Ramos (cell line): Measurements from ENCODE around the gene ATP6V0B.

ENCODE experiments used
- in situ Hi-C: fragments of 300-500 bp; cut with MboI; formaldehyde crosslinking; loops from one replicate; pipeline ENCODE4 v1.14.3; 2022; ENCODE audit warnings: low sequenced_read_pairs; ENCODE audit not compliant: unreplicated experiment

ATP6V0B gene

DNA sequence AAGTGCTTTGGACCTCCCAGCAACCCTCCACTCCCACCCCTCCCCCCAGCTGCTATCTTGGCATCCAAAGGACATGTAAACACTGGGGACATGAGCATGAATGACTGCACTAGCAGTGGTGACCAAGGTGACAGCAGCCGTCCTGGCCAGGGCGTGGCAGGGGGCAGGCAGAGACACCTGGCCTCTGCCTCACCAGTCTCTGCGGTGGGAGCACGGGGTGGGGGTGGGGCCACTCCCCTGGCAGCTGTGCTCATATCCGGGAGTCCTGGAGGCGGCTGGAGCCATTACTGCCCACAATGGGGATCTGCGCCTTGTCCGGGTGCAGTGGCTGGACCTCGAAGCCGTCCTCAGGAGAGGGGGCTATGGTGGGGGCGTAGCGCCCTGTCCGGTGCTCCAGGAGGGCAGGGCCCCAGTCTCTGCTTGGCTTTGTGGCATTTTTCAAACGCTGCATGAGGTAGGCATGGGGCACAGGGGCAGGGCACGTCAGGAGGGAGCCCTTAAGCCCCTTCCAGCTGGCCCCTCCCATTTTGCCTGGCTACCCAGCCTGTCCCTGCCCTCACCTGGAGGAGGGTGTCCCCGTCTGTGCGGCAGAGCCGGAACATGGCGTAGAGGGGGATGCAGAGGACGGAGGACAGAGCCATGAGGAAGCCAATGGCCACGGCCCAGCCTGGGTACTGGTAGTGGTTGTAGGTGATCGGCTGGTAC is 22.7 kb downstream of the ATP6V0B start:
- in situ Hi-C loops: no loop called here

- in situ Hi-C loops: no loop called here
Observed at GRCh38 chr1:43998000-43998378, 23.2 kb downstream of the ATP6V0B start.

- in situ Hi-C loops: no loop called here
Observed at GRCh38 chr1:43999455-43999854, 24.7 kb downstream of the ATP6V0B start.

DNA sequence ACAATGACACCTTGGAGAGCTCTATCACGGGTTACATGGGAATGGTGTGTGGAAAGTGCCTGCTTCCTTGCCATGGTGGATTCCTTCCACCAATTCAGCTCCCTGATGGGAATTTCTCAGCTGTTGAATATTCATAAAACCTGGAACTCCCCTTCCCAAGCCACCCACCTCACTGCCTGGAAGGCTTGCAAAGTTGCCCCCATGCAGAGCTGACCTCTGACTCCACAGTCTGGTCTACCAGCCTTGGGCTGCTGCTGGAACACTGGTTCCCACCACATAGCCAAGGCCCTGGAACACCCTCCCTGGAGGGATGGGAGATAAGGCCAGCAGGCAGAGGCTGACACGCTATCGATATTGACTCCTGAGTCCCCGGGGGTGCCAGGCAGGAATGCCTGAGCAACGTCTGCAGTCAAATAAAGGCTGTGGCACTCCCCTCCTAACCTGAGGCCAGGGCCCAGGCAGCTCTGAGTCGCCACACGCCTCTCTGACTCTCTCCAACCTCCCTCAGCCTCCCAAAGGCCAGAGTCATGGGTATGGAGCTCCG is 25.4 kb downstream of the ATP6V0B start:
- in situ Hi-C loops: loop anchor here (5.0 kb wide), 1 partner anchor 47 kb away; no protein-coding TSS in a partner anchor

DNA sequence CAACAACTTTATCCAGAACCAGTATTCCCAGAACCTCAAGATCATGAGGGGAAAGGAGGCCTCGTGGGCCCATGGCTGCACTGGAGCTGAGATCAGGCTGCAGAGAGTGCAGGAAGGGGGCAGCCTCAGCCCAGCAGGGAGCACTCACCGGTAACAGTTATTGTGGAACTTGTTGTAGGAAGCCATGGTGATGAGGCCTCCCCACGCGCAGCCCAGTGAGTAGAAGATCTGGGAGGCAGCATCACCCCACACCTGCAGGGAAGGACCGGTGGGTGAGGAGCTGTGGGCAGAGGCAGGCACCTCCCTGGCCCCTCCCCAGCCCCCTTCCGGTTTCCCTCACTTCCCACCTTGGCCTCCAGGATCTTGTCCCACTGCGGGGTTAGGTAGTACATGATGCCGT is 27.4 kb downstream of the ATP6V0B start:
- in situ Hi-C loops: loop anchor here (5.0 kb wide), 1 partner anchor 45 kb away; no protein-coding TSS in a partner anchor

DNA sequence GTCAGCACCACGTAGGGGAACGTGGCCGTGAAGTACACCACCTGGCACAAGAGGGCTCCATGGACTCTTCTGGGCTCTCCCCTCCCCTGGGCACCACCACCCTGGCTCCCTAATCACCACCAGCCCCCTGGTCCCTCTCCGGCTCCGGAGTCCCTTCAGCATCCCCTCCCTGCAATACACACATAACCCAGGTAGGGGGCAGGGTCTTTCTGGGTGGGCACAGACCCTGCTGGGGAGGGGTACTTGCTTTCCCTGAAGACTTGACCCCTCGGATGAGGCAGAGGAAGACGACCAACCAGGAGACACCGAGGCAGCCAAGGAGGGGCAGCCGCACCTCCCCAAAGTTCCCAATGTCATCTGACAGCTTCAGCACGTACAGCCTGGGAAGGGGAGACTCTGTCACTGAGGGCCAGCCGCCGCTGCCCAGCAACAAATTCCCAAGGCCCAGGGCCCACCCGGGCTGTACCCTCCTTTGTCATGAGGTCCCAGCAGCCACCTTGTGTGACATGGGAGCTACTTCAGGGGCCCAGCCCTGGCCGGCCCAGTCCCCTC is 27.9 kb downstream of the ATP6V0B start:
- in situ Hi-C loops: loop anchor here (5.0 kb wide), 1 partner anchor 45 kb away; no protein-coding TSS in a partner anchor

- in situ Hi-C loops: no loop called here
Observed at GRCh38 chr1:44008259-44008658, 33.5 kb downstream of the ATP6V0B start.

DNA sequence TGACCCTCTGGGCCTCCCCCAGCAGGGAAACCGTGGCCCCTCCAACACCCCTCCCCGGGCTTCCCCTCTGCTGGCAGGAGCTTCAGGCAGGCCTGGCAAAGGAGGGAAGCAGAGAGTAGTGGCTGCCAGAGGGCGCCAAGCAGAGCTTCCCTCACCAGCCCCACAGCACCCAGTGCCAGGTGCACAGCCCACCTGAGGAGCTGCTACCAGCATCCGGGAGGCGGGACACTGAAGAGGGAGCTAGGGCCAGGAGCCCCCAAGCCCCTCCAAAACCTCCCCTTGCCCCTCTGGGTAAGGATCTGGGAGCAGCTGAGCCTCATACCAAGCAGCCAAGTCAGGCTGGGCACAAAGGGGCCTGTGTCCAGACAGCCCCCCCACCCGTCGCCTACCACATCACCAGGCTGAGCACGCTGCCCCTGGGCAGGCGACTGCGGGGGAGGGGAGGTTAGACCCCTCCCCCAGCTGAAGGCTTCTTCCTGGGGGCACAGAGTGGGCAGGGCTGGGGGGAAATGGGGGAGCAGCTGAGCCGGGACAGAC is 36.2 kb downstream of the ATP6V0B start:
- in situ Hi-C loops: no loop called here

- in situ Hi-C loops: no loop called here
Observed at GRCh38 chr1:44012404-44012803, 37.6 kb downstream of the ATP6V0B start.

DNA sequence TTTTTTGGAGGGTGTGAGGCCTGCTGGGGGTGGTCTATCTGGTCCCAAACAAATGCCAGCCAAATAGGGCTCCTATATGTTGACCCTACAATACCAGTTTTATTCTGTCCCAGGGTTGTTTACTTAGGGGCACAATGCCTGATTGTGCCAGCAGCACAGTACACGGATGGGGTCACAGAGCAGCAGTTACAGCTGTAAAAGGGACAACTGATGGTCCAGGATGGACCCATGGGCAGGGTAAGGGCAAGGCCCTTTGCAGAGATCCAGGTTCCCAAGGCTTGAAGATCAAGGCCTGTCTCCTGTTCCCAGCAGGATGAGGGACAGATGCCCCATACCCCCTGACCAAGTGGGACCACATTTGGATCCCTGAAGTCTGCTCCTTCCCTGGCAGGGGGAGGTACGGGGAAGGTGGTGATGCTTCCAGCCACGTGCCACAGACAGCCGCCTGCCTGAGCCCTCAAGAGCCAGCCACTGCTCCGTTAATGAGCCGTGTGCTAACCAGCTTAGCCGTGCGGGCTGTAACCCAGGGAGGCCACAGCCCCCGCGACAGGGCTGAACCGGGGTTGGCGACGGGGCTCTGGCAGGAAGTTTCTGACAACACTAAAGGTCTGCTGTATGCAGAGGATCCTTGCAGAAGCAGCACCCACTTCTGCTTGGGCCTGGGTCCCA is 38.3 kb downstream of the ATP6V0B start:
- in situ Hi-C loops: no loop called here

GRCh38 chr1:44013949-44014348 is 39.2 kb downstream of the ATP6V0B start:
- in situ Hi-C loops: no loop called here

DNA sequence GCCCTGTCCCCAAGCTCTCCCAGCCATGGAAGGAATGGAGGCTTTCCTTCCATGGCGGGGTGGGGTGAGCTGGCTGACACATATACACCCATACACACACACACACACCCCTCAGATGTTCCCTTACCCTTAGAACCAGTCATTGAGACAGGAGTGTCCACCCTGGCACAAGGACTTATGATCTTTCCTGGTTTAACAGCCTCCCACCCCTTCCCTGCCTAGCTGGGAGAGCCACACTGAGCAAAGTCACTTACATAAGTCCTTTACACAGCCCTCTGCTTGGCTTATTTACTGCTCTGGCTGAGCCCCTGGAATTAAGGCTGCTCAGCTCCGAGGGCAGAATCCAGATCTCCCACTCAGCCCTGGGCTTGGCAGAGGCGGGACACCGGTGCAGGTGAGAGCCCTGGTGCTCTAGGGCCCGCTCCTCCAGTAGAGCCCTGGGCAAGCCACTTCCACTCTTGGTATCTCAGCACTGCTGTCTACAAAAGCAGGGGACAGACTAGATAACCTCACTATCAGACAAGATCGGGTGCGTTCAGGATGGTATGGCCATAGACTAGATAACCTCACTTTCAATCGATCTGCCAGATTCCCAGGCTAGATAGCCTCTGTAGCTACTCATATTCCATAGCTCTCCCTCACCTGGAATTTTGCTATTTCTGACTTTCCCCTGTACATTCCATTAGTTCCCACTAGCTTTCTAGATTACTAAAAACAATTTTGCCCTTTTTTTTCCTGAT is 39.8 kb downstream of the ATP6V0B start:
- in situ Hi-C loops: no loop called here

DNA sequence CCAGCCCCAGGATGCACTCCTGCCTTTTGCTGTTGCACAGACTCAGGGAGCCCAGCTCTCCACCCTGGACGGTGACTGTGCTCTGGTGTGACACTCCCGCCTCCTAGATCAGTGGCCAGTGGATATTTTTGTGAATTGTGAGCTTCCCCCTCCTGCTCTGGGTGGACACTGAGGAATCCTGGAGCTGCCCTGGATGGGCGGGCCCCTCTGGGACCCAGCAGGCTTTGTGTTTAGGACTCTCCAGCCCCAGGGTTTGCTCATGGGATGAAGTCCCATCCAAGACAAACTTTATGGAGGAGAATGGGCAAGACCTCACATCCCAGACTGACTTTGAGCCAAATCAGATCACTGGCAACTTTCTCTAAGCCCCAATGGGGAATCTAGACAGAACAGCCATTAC is 40.4 kb downstream of the ATP6V0B start:
- in situ Hi-C loops: no loop called here

DNA sequence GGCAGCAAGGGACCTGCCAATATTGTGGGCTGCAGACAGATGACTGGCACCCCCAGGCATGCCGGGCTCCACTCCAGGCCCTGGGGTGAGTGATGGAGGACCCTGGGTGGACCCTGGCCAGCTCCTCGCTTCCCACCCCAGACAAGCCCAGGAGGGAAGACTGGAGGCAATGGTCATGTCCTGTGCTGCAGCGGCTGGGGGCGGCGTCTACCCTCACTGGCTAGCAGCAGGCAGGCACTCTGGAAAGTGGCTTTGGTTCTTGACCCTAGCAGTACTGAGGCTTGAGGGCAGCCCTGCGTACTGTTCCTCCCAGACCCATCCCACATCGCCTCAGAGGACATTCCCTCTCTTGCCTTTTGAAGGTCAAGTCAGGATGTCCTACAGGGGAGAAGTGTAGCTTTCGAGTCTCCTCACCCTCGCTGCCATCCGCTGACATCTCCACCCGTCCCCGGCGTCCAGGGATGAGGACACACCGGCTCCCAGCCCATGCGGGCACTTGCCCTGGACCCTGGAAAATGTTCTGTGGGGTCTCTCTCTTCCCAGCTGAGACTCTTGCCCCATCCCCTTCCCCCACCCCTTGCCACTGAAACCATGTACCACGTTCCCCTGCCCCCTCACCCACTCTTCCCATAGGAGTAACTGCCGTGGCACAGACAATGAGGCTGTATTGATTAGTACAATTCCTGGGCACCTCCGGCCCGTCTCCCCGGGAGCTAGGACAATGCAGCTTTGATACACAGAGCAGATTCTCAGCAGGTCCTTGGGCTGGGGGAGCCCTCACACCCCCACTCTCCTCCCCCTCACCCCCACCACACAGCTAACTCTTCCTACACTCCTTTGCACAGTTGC is 41.5 kb downstream of the ATP6V0B start:
- in situ Hi-C loops: no loop called here

DNA sequence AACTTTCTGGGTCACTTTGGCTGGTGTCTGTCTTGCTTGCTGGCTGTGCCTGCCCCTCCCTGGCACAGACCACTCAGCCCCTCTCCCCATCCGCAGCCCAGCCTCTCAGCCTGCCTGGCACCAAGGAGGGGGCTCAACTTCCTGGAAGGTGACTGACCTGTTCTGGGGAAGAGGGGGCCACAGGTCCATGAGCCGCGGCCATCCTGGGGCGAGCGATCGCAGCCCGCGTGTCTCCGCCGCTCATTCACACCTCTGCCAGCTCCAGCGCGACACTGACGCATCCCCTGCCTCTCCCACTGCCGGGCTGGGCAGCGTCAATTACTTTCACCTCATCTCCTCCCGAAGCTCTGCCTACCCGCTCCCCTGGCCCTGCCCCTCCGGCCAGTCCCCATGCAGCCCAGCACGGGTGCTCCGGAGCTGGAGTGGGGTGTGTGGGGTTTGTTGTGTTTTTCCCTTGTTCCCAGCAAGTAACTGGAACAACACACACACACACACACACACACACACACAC is 42.2 kb downstream of the ATP6V0B start:
- in situ Hi-C loops: no loop called here

DNA sequence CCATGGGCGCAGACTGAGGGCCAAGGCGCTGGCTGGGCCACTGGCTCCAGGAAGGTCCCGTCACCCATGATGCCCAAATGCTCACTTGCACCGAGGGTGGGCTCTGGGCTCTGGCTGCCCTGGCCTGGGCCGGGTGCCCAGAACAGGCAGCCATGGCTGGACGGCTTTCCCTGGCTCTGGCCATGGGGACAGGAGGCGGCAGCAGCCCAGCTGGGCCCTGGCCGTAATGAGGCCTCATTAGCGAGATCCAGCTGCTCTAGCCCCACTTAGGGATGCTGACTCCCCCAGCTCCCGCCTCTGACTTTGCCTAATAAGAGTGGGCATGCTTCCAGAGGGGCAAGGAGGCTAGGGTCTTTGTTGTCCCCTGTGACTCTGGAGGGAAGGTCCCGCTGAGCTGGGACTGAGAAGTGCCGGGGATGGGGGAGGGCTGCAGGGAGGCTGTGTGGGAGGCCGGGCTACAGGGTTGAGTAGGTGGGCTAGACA is 44.7 kb downstream of the ATP6V0B start:
- in situ Hi-C loops: no loop called here

- in situ Hi-C loops: no loop called here
Observed at GRCh38 chr1:44020464-44020863, 45.7 kb downstream of the ATP6V0B start.

GRCh38 chr1:44021156-44021555 is 46.4 kb downstream of the ATP6V0B start:
- in situ Hi-C loops: no loop called here
